Astrocyte of the hippocampus (primary cell): ENCODE data around the gene ZNF625.

Experiments used
- DNase-seq: peaks from one replicate; pipeline ENCODE4 v3.0.0; 2011; ENCODE audit warnings: low read depth, low spot score

ZNF625 gene

DNA sequence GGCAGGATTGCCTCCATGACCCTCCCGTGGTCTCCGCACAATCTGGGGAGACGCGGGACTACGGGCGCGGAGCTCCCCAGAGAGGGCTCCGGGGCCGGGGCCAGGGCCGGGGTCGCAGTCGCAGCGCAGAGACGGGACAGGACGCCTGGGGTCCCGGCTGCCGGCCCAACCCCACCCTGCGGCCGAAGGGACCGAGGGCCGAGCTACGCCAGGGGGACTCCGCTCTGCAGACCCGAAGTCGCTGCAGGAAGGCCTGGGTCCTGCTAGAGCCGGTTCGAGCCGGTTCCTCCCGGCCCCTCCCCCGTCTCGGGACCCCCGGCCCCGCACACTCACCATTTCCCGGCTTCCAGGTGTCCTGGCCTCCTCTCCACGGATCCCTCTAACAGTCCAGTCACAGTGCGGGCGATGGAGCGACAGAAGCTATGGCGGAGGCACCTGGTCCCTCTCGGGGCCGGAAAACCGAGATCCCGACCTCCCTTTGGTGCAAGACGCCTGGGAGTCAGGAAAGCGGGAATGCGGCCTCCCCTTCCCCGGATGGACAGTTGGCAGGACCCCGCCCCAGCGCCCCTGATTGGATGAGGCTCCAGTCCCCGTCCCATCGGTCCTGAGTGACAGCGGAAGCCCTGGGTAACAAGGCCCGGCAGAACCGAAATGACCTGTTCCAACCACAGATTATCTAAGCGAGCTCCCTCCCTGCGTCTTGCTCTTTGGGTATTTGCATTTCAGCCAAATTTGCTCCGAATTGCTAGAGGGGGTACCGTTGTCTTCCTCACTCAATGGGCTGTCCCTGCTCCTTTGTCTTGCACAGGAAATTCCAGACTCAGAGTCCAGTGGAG is at the start of gene ZNF625:
TSS of gene ZNF625 (minus strand) at position 512 of the 836 bp plus-strand sequence. CDS start at position 336, 176 bp downstream.
- DNase-seq = peak; percentile 96

DNA sequence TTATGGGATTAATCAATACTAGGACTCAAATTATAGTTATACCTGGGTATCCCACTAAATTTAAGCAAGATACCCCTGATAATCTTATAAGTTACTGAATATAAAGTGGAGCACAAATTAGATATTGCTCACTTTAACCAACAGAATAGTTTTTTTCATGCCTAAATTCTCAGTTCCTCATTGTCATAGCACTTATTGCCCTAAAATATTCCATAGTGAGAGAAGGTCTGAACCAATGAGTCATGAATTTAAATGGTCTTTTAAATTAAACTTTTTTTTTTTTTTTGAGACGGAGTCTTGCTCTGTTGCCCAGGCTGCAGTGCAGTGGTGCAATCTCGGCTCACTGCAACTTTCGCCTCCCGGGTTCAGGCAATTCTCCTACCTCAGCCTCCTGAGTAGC is 48.8 kb upstream of the ZNF625 start:
- no peak for DNase-seq

DNA sequence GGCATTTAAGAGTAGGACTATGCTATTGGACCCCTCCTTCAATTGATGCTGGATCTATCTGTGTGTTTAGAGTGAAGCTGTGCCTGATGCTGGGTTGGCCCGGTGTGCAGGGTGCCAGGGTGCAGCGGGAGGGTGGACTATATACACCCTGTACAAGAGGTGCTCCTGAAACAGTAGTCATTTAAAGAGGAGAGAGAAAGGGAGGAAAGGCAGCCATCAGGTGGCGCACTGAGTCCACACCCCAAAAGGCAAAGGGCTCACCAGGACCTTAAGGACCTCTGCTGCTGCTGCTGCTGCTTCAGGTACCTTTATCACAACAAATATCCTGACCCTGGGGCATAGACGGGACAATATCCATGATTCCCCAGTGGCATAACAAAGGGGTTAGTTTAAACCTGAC is 45.7 kb upstream of the ZNF625 start:
- DNase-seq = no peak

GRCh38 chr19:12199757-12200419 is 43.4 kb upstream of the ZNF625 start:
- DNase-seq = no peak

GRCh38 chr19:12198136-12198535 is 41.6 kb upstream of the ZNF625 start:
- no peak for DNase-seq

- DNase-seq = peak; percentile 91
Measured at GRCh38 chr19:12194827-12195731, 38.5 kb upstream of the ZNF625 start.

- no peak for DNase-seq
Measured at GRCh38 chr19:12187625-12188024, 31.1 kb upstream of the ZNF625 start.

DNA sequence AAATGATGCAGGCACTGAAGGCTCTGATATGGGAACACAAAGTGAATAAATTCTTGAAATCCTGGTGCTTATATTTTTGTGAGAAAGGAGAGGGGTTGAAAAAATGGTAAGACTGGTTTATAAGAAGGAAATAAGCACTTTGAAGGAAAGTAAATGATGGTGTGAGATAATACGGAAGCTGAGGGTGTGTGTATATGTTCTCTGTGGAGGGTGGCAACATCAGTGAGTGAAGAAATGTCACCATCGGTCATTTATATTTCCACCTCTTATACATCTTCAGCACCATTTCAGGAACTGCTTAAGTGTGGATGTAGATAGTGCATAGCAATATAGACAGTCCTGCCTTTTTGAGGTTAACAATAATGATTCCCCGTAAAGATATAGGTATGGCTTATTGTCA is 23.8 kb upstream of the ZNF625 start:
- no peak for DNase-seq

GRCh38 chr19:12166626-12167025 is 10.1 kb upstream of the ZNF625 start:
- DNase-seq = no peak

- peak; percentile 42 for DNase-seq
Measured at GRCh38 chr19:12163826-12164225, 7.3 kb upstream of the ZNF625 start.

DNA sequence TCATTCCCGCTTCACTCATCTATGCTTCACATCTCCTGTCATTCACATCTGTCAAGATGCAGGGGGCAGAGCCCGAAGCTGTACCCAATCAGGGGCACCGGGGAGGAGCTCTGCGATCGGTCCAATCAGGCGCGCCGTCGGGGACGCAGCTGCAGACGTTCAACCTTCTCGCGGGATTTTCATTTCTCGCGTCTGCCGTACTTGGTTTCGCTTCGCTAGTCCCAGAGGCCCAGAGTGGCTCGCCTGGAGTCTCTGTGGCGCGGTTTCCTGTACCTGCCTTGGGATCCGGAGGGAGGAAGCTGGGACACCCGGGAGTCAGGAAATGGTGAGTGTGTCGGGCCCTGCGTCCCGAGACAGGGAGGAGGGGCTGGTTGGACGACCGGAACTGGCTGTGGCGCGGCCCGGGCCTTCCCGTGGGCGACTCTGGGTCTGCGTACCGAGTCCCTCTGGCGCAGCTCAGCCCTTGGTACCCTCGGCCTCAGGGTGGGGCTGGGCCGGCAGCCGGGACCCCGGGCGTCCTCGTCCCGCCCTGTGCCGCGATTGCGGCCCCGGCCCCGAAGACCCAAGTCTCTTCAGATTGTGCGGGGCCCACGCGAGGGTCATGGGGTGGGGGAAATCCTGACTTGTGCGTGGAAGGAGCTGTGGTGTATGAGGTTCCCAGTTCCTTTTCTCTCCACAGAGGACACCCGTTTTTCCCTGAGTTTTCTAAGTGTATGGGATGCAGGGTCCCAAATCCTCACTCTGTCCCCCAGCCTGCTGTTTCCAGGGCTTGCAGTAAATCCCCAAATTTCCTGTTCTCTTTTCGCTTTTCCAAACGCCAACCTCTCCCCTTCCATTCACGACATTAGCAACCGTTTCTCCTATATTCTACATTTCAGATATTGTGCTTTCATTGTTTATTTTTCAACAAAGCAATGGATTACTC is 6.6 kb upstream of the ZNF625 start, which contains the start of gene ZNF136:
TSS of gene ZNF136 (plus strand) at position 215 of the 925 bp plus-strand sequence. CDS start at position 323, 108 bp downstream.
- DNase-seq = peak; percentile 98

DNA sequence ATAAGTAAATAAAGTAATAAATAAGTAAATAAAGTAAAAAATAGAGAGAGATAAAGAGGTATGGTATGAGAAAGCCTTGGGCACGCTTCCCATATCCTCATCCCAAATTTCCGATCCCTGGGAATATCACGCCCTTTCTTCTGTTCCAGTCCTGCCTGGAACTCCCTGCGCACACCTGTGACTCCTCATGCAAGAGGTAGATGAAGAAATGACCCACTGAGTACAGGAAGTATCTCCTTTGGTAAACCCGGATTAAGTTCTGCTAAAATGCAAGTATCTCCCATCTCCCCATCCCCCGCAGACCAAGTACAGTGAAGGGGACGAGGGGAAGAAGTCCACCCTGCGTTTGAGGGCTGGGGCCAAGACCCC is 6.0 kb upstream of the ZNF625 start:
- no peak for DNase-seq

GRCh38 chr19:12159773-12160414 is 3.4 kb upstream of the ZNF625 start:
- no peak for DNase-seq

DNA sequence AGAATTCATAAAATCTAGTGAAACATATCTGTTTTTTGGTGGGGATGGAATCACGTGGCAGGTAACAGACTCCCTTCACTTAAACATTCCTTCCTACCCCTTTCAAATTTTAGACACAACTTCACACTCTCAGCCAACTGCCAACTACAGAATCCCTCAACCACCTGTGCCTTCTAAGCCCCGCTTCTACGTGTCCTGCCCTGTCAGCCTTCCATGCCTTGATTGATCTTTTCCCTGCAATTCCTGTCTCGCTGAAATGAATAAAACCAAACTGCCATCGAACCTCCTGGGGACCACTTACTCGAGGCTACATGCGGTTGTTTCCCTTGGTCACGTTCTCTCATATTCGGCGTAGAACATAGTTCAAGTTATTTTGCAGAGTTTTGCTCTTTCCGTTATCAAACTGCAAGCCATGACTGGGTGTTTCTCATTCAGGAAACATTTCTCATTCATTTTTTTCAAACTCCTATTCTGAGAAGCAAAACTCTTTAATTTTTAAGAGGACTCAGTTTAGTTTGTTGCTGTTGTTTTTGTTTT is 1.1 kb downstream of the ZNF625 start:
- DNase-seq = peak; percentile 11

DNA sequence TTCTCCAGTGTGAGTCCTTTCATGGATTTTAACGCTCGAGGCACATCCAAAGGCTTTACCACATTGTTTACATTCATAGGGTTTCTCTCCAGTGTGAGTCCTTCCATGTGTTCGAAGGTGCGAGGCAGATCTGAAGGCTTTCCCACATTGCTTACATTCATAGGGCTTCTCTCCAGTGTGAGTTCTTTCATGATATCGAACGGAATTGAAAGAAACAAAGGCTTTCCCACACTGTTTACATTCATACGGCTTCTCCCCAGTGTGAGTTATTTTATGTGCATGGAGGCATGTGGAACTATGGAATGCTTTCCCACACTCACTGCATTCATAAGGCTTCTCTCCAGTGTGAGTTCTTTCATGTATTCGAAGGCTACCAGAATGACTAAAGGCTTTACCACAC is 11.2 kb downstream of the ZNF625 start:
- DNase-seq = no peak

- no peak for DNase-seq
Measured at GRCh38 chr19:12141405-12141736, 15.2 kb downstream of the ZNF625 start.

GRCh38 chr19:12140545-12141404 is 15.8 kb downstream of the ZNF625 start:
- DNase-seq = peak; percentile 90

- DNase-seq = peak; percentile 97
Measured at GRCh38 chr19:12139885-12140544, 16.5 kb downstream of the ZNF625 start, which contains the start of gene ZNF20. Gene ZNF20, minus strand, starts transcription at chr19:12140350. Its CDS starts 168 bp downstream, at chr19:12140182.

DNA sequence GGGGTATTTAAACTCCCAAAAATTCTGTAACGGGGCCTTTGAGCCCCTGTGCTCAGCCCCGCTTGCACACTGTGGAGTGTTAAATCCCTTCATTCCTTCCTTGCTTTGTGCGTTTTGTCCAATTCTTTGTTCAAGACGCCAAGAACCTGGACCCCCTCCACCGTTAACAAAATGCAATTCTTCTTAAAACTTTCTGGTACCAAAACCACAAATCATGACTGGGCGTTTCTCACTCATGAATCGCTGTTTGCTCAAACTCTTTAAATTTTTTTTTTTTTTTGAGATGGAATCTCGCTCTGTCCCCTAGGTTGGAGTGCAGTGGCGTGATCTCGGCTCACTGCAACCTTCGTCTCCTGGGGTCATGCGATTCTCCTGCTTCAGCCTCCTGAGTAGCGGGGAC is 17.3 kb downstream of the ZNF625 start:
- DNase-seq = peak; percentile 38
